CD14-positive monocyte (primary cell): ENCODE results near the gene POGZ. TPM values are rescaled to one million over a fixed set of nuclear protein-coding genes. Genes with fewer than 3 reads are reported as not detected.

Source experiments
- DNase-seq, 3 donors: peaks; one replicate each; pipeline ENCODE4 v3.0.0-alpha.2; 2011 to 2022
- H2AFZ ChIP-seq: 2 replicates; pipeline ENCODE4 v1.6.0; 2012; ENCODE audit warnings: mild to moderate bottlenecking, low read depth, low read length, inconsistent platforms; ENCODE audit not compliant: insufficient read depth, poor library complexity, severe bottlenecking
- H3K27ac ChIP-seq, 2 donors: 1 replicate in 1 of 2; 2 replicates in 1 of 2; pipeline ENCODE4 v1.5.1; 2012 to 2013; ENCODE audit warnings: low read length in 2 of 2, control low read depth in 1 of 2, inconsistent platforms in 1 of 2, low read depth in 1 of 2, mild to moderate bottlenecking in 1 of 2
- H3K27me3 ChIP-seq, 2 donors: one replicate each; pipeline versions ENCODE4 v1.6.0 to v1.6.1; 2011 to 2013; ENCODE audit warnings: low read length in 2 of 2; ENCODE audit not compliant: control insufficient read depth in 2 of 2, insufficient read depth in 2 of 2
- H3K36me3 ChIP-seq, 2 donors: replicated peaks in 1 of 2; 1 replicate in 1 of 2; 2 replicates in 1 of 2; pipeline versions ENCODE4 v1.5.1 to v1.6.1; 2012 to 2013; ENCODE audit warnings: low read length in 2 of 2, control low read depth in 1 of 2, inconsistent platforms in 1 of 2, mild to moderate bottlenecking in 1 of 2; ENCODE audit not compliant: insufficient read depth in 2 of 2, control insufficient read depth in 1 of 2
- H3K4me1 ChIP-seq, 2 donors: 1 replicate in 1 of 2; 2 replicates in 1 of 2; pipeline versions ENCODE4 v1.5.1 to v1.6.1; 2012 to 2013; ENCODE audit warnings: low read length in 2 of 2, control low read depth in 1 of 2, inconsistent platforms in 1 of 2, mild to moderate bottlenecking in 1 of 2, moderate library complexity in 1 of 2; ENCODE audit not compliant: insufficient read depth in 2 of 2, control insufficient read depth in 1 of 2
- H3K4me2 ChIP-seq: replicated peaks from 2 replicates; pipeline ENCODE3; 2012; ENCODE audit warnings: low read length, moderate library complexity, mild to moderate bottlenecking; ENCODE audit not compliant: poor library complexity, severe bottlenecking; ENCODE audit errors: extremely low read depth
- H3K4me3 ChIP-seq, 3 experiments: fragments of 200-600 bp in 1 of 3; sonication (generic) in 1 of 3; replicated peaks in 1 of 3; 1 replicate in 2 of 3; 2 replicates in 1 of 3; pipeline ENCODE4 v1.5.1; 2011 to 2013; ENCODE audit warnings: low read length in 3 of 3, mild to moderate bottlenecking in 3 of 3, control low read depth in 2 of 3, low read depth in 2 of 3, inconsistent platforms in 1 of 3, moderate library complexity in 1 of 3
- H3K79me2 ChIP-seq: 2 replicates; pipeline ENCODE4 v1.6.0; 2012; ENCODE audit warnings: mild to moderate bottlenecking, control low read depth, inconsistent platforms, low read length, moderate library complexity; ENCODE audit not compliant: insufficient read depth
- H3K9ac ChIP-seq: 2 replicates; pipeline ENCODE4 v1.6.0; 2017; ENCODE audit warnings: low read length, mild to moderate bottlenecking; ENCODE audit not compliant: insufficient read depth, poor library complexity, severe bottlenecking
- H3K9me3 ChIP-seq, 2 donors: replicated peaks in 1 of 2; 1 replicate in 1 of 2; 2 replicates in 1 of 2; pipeline versions ENCODE4 v1.5.1 to v1.6.1; 2012 to 2013; ENCODE audit warnings: low read length in 2 of 2, control low read depth in 1 of 2; ENCODE audit not compliant: control insufficient read depth in 1 of 2, insufficient read depth in 1 of 2
- H4K20me1 ChIP-seq: 2 replicates; pipeline ENCODE4 v1.6.0; 2012; ENCODE audit warnings: mild to moderate bottlenecking, low read length, control low read depth, moderate library complexity; ENCODE audit not compliant: insufficient read depth
- H3K27ac Mint-ChIP-seq, 7 donors: one replicate each; pipeline ENCODE4 v1.8.0; 2020; ENCODE audit warnings: mild to moderate bottlenecking in 7 of 7, mixed read lengths in 7 of 7, moderate library complexity in 6 of 7, inconsistent platforms in 2 of 7
- H3K27me3 Mint-ChIP-seq, 3 donors: one replicate each; pipeline ENCODE4 v1.8.0; 2021 to 2022; ENCODE audit warnings: low read depth in 3 of 3, mild to moderate bottlenecking in 3 of 3, mixed read lengths in 3 of 3, moderate library complexity in 3 of 3, inconsistent platforms in 1 of 3
- H3K36me3 Mint-ChIP-seq, 2 donors: one replicate each; pipeline ENCODE4 v1.8.0; 2020; ENCODE audit warnings: mixed read lengths in 2 of 2, inconsistent platforms in 1 of 2, mild to moderate bottlenecking in 1 of 2
- H3K4me1 Mint-ChIP-seq: one replicate; pipeline ENCODE4 v1.8.0; 2020; ENCODE audit warnings: mild to moderate bottlenecking, mixed read lengths
- H3K4me3 Mint-ChIP-seq, 2 donors: one replicate each; pipeline ENCODE4 v1.8.0; 2020; ENCODE audit warnings: mild to moderate bottlenecking in 2 of 2, mixed read lengths in 2 of 2, moderate library complexity in 1 of 2
- H3K9me3 Mint-ChIP-seq, 7 donors: one replicate each; pipeline ENCODE4 v1.8.0; 2020 to 2022; ENCODE audit warnings: mixed read lengths in 7 of 7, mild to moderate bottlenecking in 6 of 7, moderate library complexity in 6 of 7, inconsistent platforms in 2 of 7
- WGBS: methylation state at CpG from one replicate; pipeline ENCODE4 v1.1.5; 2013; ENCODE audit warnings: missing lambda C conversion rate; ENCODE audit not compliant: insufficient coverage; 5-methylcytosine and 5-hydroxymethylcytosine counted together
- intact Hi-C, 2 donors: fragments of 100-400 bp; cut with micrococcal nuclease; formaldehyde crosslinking; loops; one replicate each; pipeline versions ENCODE4 v1.15.0 to v1.15.1; 2023
- polyA plus RNA-seq, 3 donors: library from polyadenylated mRNA; depleted of rRNA in 1 of 3; unstranded in 2 of 3; stranded (reverse) in 1 of 3; fragments of 300-500 nt in 2 of 3; fragments of >200 nt in 1 of 3; fragmentation: Illumina TruSeq in 2 of 3; gene quantifications; 1 replicate in 2 of 3; 2 replicates in 1 of 3; pipeline ENCODE4 v1.2.3, GENCODE V29; 2012 to 2021
- TF ChIP-seq, protein P1 (sequence below): fragments of 200-600 bp; IDR thresholded peaks from one replicate; pipeline ENCODE4 v1.8.0; 2022; ENCODE audit warnings: antibody characterized with exemption, mild to moderate bottlenecking

The POGZ gene
- polyA plus RNA-seq, 3 donors: 0.75 to 41.7 (median 1.8) TPM

DNA sequence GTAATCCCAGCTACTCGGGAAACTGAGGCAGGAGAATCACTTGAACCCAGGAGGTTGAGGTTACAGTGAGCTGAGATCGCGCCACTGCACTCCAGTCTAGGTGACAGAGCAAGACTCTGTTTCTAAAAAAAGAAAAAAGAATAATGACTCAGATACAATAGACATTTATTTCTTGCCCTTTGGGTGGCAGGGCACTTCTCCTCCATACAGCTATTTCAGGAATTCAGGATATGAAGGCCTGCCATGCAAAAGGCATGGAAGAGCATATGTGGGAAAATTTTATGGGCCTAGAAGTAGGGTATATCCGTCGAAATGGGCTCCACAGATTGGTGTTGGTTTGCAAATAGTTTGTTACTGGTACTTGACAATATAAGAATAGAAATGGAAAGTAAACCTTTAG, 20.2 kb upstream of the POGZ start:
- 83% methylated on average over 1 of the region's 5 CpGs for WGBS
- Histone ChIP-seq H4K20me1 (no peaks in the 10 kb centered on the region), H3K4me2 (no peak overlapping the region), H3K79me2 (no peaks in the 10 kb centered on the region), H3K36me3 (no peaks in the 10 kb centered on the region), H3K4me1 (no peaks in the 10 kb centered on the region), H3K27ac (no peak overlapping the region), H2AFZ (no peak overlapping the region), H3K9me3 (peaks cover 4 to 12% of the 10 kb centered on the region in 2 donors), H3K9ac (no peak overlapping the region), H3K27me3 (no peaks in the 10 kb centered on the region), H3K4me3 (no peak overlapping the region)
- Mint-ChIP-seq H3K4me1 (no peaks in the 10 kb centered on the region), H3K36me3 (no peaks in the 10 kb centered on the region), H3K27ac (no peak overlapping the region), H3K27me3 (peaks cover 4 to 8% (median 7%) of the 10 kb centered on the region in 3 donors), H3K4me3 (no peak overlapping the region), H3K9me3 (peaks cover 0 to 17% (median 14%) of the 10 kb centered on the region in 7 donors)
- no peak for DNase-seq
- intact Hi-C loops: no loop called here
- TF ChIP-seq, protein P1, sequence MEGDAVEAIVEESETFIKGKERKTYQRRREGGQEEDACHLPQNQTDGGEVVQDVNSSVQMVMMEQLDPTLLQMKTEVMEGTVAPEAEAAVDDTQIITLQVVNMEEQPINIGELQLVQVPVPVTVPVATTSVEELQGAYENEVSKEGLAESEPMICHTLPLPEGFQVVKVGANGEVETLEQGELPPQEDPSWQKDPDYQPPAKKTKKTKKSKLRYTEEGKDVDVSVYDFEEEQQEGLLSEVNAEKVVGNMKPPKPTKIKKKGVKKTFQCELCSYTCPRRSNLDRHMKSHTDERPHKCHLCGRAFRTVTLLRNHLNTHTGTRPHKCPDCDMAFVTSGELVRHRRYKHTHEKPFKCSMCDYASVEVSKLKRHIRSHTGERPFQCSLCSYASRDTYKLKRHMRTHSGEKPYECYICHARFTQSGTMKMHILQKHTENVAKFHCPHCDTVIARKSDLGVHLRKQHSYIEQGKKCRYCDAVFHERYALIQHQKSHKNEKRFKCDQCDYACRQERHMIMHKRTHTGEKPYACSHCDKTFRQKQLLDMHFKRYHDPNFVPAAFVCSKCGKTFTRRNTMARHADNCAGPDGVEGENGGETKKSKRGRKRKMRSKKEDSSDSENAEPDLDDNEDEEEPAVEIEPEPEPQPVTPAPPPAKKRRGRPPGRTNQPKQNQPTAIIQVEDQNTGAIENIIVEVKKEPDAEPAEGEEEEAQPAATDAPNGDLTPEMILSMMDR: no peak

DNA sequence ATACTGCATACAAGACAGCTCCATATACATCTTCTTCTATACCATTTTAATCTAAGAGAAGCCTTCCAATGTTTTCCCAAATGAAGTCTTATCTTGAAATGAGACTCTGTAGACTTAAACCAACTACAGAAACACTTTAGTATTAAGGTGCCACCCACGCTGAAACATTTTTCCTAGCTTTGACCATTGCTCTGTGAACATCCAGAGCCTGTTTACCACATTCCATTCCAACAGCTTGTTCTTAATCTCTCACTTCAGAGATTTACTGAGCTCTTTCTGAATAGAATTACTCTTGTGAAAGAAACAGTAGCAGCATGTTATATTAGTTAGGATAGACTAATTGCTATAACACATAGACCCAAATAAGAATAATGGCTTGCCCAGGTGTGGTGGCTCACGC, 19.6 kb upstream of the POGZ start:
- no peaks in the 10 kb centered on the region for H3K4me1 ChIP-seq
- H3K4me3 ChIP-seq: no peak overlapping the region
- H3K27ac ChIP-seq: no peak overlapping the region
- no peak for DNase-seq
- no peaks in the 10 kb centered on the region for H4K20me1 ChIP-seq
- Mint-ChIP-seq H3K9me3 (peaks cover 0 to 17% (median 14%) of the 10 kb centered on the region in 7 donors), H3K4me1 (peaks cover under 1% of the 10 kb centered on the region), H3K27me3 (peaks cover 4 to 8% (median 7%) of the 10 kb centered on the region in 3 donors), H3K27ac (no peak overlapping the region), H3K4me3 (no peak overlapping the region), H3K36me3 (no peaks in the 10 kb centered on the region)
- WGBS: 100% methylated on average over 1 of the region's 2 CpGs
- no peaks in the 10 kb centered on the region for H3K27me3 ChIP-seq
- no peak overlapping the region for H2AFZ ChIP-seq
- TF ChIP-seq, protein P1: no peak
- H3K9me3 ChIP-seq: peaks cover 4 to 12% of the 10 kb centered on the region in 2 donors
- no peak overlapping the region for H3K4me2 ChIP-seq
- intact Hi-C loops: no loop called here
- H3K79me2 ChIP-seq: no peaks in the 10 kb centered on the region
- no peak overlapping the region for H3K9ac ChIP-seq
- H3K36me3 ChIP-seq: no peaks in the 10 kb centered on the region
